ENCODE results near the gene KCNC3. TPM values are rescaled to one million over a fixed set of nuclear protein-coding genes. Genes with fewer than 3 reads are reported as not detected.

Gene KCNC3
- total RNA-seq, 3 donors from 2014 or later (not counting 1 experiment from before 2014, with no cell fraction given), result 0.57 to 3.2 (median 0.68) TPM

- Histone ChIP-seq H3K27ac (ENCODE audit: low read length) (no peak overlapping the region), H3K36me3 (ENCODE audit: control insufficient read depth, insufficient read depth, low read length) (no peaks in the 10 kb centered on the region), H3K4me3 (ENCODE audit: low read length) (no peak overlapping the region), H3K9me3 (ENCODE audit: control insufficient read depth, insufficient read depth, low read length) (no peaks in the 10 kb centered on the region), H3K4me1 (ENCODE audit: control insufficient read depth, insufficient read depth, low read length) (peaks cover 4% of the 10 kb centered on the region), H3K27me3 (ENCODE audit: control insufficient read depth, insufficient read depth, low read length) (peaks cover 37% of the 10 kb centered on the region)
- peaks cover 54 to 65% of the 10 kb centered on the region in 2 donors for H3K27me3 Mint-ChIP-seq (ENCODE audit: low read depth in 2 of 2)
- TF ChIP-seq CTCF (IDR thresholded peaks at IDR 0.05), result no peak
- intact Hi-C loops (cut with micrococcal nuclease), result no loop called here
- H3K4me1 Mint-ChIP-seq, result peaks cover 6 to 10% of the 10 kb centered on the region in 2 donors
- WGBS (ENCODE audit: insufficient coverage), result 53% methylated on average over 10 of the region's 10 CpGs
- no peak for DNase-seq
- no peaks in the 10 kb centered on the region for H3K36me3 Mint-ChIP-seq
- H3K9me3 Mint-ChIP-seq, result peaks cover 0 to 2% of the 10 kb centered on the region in 2 donors
- no peak overlapping the region for H3K27ac Mint-ChIP-seq
- no peak overlapping the region for H3K4me3 Mint-ChIP-seq
- no peak for ATAC-seq
These were observed 18.3 kb downstream of the KCNC3 start for GRCh38 chr19:50310759-50311465.

GRCh38 chr19:50309396-50310125 lies 19.6 kb downstream of the KCNC3 start:
- no peaks in the 10 kb centered on the region for H3K36me3 Mint-ChIP-seq
- peaks cover 34% of the 10 kb centered on the region for H3K27me3 ChIP-seq (ENCODE audit: control insufficient read depth, insufficient read depth, low read length)
- no peak overlapping the region for H3K4me3 ChIP-seq (ENCODE audit: low read length)
- H3K4me3 Mint-ChIP-seq, result no peak overlapping the region
- no peaks in the 10 kb centered on the region for H3K4me1 Mint-ChIP-seq
- H3K9me3 Mint-ChIP-seq, result no peaks in the 10 kb centered on the region
- no peaks in the 10 kb centered on the region for H3K36me3 ChIP-seq (ENCODE audit: control insufficient read depth, insufficient read depth, low read length)
- no peaks in the 10 kb centered on the region for H3K4me1 ChIP-seq (ENCODE audit: control insufficient read depth, insufficient read depth, low read length)
- ATAC-seq (no peak), DNase-seq (no peak)
- WGBS (ENCODE audit: insufficient coverage), result 69% methylated on average over 15 of the region's 16 CpGs
- H3K27me3 Mint-ChIP-seq (ENCODE audit: low read depth in 2 of 2), result peaks cover 53 to 61% of the 10 kb centered on the region in 2 donors
- intact Hi-C loops (cut with micrococcal nuclease), result no loop called here
- no peak overlapping the region for H3K27ac Mint-ChIP-seq
- H3K9me3 ChIP-seq (ENCODE audit: control insufficient read depth, insufficient read depth, low read length), result no peaks in the 10 kb centered on the region
- H3K27ac ChIP-seq (ENCODE audit: low read length), result no peak overlapping the region
- no peak for TF ChIP-seq CTCF (IDR thresholded peaks at IDR 0.05)

GRCh38 chr19:50308991-50309390 lies 20.2 kb downstream of the KCNC3 start:
- Histone ChIP-seq H3K9me3 (ENCODE audit: control insufficient read depth, insufficient read depth, low read length) (no peaks in the 10 kb centered on the region), H3K36me3 (ENCODE audit: control insufficient read depth, insufficient read depth, low read length) (no peaks in the 10 kb centered on the region), H3K27ac (ENCODE audit: low read length) (no peak overlapping the region), H3K4me1 (ENCODE audit: control insufficient read depth, insufficient read depth, low read length) (no peaks in the 10 kb centered on the region), H3K27me3 (ENCODE audit: control insufficient read depth, insufficient read depth, low read length) (peaks cover 30% of the 10 kb centered on the region), H3K4me3 (ENCODE audit: low read length) (no peak overlapping the region)
- WGBS (ENCODE audit: insufficient coverage), result 87% methylated on average over 21 of the region's 21 CpGs
- intact Hi-C loops (cut with micrococcal nuclease), result no loop called here
- Mint-ChIP-seq H3K27ac (no peak overlapping the region), H3K9me3 (no peaks in the 10 kb centered on the region), H3K4me1 (no peaks in the 10 kb centered on the region), H3K36me3 (no peaks in the 10 kb centered on the region), H3K4me3 (no peak overlapping the region), H3K27me3 (ENCODE audit: low read depth in 2 of 2) (peaks cover 49 to 61% of the 10 kb centered on the region in 2 donors)
- DNase-seq, result no peak
- no peak for TF ChIP-seq CTCF (IDR thresholded peaks at IDR 0.05)
- ATAC-seq, result no peak
